Epithelial cell of esophagus (primary cell): Measurements from ENCODE around the gene JPT2.

Experiments used
- DNase-seq: peaks from one replicate; pipeline ENCODE4 v3.0.0; 2010; ENCODE audit warnings: low read depth
- H3K4me3 ChIP-seq: 2 replicates; pipeline ENCODE4 v1.5.1; 2011; ENCODE audit warnings: mild to moderate bottlenecking, low read length, control low read depth
- CTCF ChIP-seq: IDR thresholded peaks from 2 replicates; pipeline ENCODE4 v1.5.1; 2011; ENCODE audit warnings: low read depth, mild to moderate bottlenecking, low read length, control low read depth, inconsistent platforms; ENCODE audit not compliant: insufficient read depth; ENCODE audit errors: missing control alignments

JPT2 gene

GRCh38 chr16:1745900-1746692 is 68.0 kb downstream of the JPT2 start:
- no peak for TF ChIP-seq CTCF
- no peak overlapping the region for H3K4me3 ChIP-seq
- DNase-seq, result peak; percentile 54

- no peak for TF ChIP-seq CTCF
- no peak overlapping the region for H3K4me3 ChIP-seq
- no peak for DNase-seq
These were observed 68.7 kb downstream of the JPT2 start for GRCh38 chr16:1746693-1747195.

GRCh38 chr16:1747934-1748333 is 69.9 kb downstream of the JPT2 start:
- H3K4me3 ChIP-seq, result no peak overlapping the region
- TF ChIP-seq CTCF, result no peak
- no peak for DNase-seq

- H3K4me3 ChIP-seq, result no peak overlapping the region
- peak; percentile 50 for DNase-seq
- TF ChIP-seq CTCF, result no peak
These were observed 71.4 kb downstream of the JPT2 start for GRCh38 chr16:1749152-1750117.
